ENCODE measurements around the gene LEP. TPM values are rescaled to one million over a fixed set of nuclear protein-coding genes. Genes with fewer than 3 reads are reported as not detected.
"Not testable (repeated sequence)": the region's sequence is repeated elsewhere in the genome, so short reads cannot be mapped to it uniquely, and the experiment has no call there.

Gene LEP
- total and polyA plus RNA-seq, 2 experiments from 2014 or later: 0.11 to 0.22 TPM

- Histone ChIP-seq H3F3A (ENCODE audit: insufficient read depth) (no peaks in the 10 kb centered on the region), H3K4me1 (ENCODE audit: insufficient read depth) (peaks cover 15% of the 10 kb centered on the region; the same call in 1 of the 2 replicates), H3K27me3 (replicated peaks; ENCODE audit: insufficient read depth) (no peaks in the 10 kb centered on the region), H3K27ac (no peak overlapping the region), H3K36me3 (ENCODE audit: low read depth) (no peaks in the 10 kb centered on the region), H3K79me2 (ENCODE audit: insufficient read depth) (no peaks in the 10 kb centered on the region), H3K9me2 (ENCODE audit: insufficient read depth) (no peaks in the 10 kb centered on the region), H4K20me1 (ENCODE audit: insufficient read depth) (no peaks in the 10 kb centered on the region), H2AFZ (no peak overlapping the region), H3K9ac (no peak overlapping the region), H3K4me3 (no peak overlapping the region), H3K4me2 (ENCODE audit: unreplicated experiment) (no peak overlapping the region), H3K9me3 (ENCODE audit: low read depth) (no peaks in the 10 kb centered on the region)
- TF ChIP-seq EZH2phosphoT487 (IDR thresholded peaks at IDR 0.05; ENCODE audit: insufficient read depth, low read depth) (no peak), EZH2 (IDR thresholded peaks at IDR 0.05; ENCODE audit: insufficient read depth, poor library complexity, severe bottlenecking) (no peak)
- in situ Hi-C loops (cut with MboI): no loop called here
- 61 to 72% methylated on average over 4 of the region's 4 CpGs for WGBS, 2 experiments (ENCODE audit: low coverage in 1 of 2, low lambda C conversion rate in 2 of 2, missing lambda C conversion rate in 2 of 2)
- DNase-seq: no peak
Observed at GRCh38 chr7:128275681-128276080, 34.6 kb downstream of the LEP start.

- no peak for DNase-seq
- Histone ChIP-seq H3K4me1 (ENCODE audit: insufficient read depth) (0 out of 2 replicates have a peak, but pooled peaks cover 7% of the 10 kb centered on the region), H3K27ac (no peak overlapping the region), H3K27me3 (replicated peaks; ENCODE audit: insufficient read depth) (no peaks in the 10 kb centered on the region), H3K9me2 (ENCODE audit: insufficient read depth) (no peaks in the 10 kb centered on the region), H4K20me1 (ENCODE audit: insufficient read depth) (no peaks in the 10 kb centered on the region), H3K36me3 (ENCODE audit: low read depth) (no peaks in the 10 kb centered on the region), H3K4me3 (no peak overlapping the region), H3K79me2 (ENCODE audit: insufficient read depth) (no peaks in the 10 kb centered on the region), H3K4me2 (ENCODE audit: unreplicated experiment) (no peak overlapping the region), H3K9me3 (ENCODE audit: low read depth) (no peaks in the 10 kb centered on the region), H3K9ac (no peak overlapping the region), H3F3A (ENCODE audit: insufficient read depth) (no peaks in the 10 kb centered on the region), H2AFZ (no peak overlapping the region)
- WGBS, 2 experiments (ENCODE audit: low coverage in 1 of 2, low lambda C conversion rate in 2 of 2, missing lambda C conversion rate in 2 of 2): 91 to 94% methylated on average over 1 of the region's 1 CpG
- TF ChIP-seq EZH2 (IDR thresholded peaks at IDR 0.05; ENCODE audit: insufficient read depth, poor library complexity, severe bottlenecking): no peak
- no peak for TF ChIP-seq EZH2phosphoT487 (IDR thresholded peaks at IDR 0.05; ENCODE audit: insufficient read depth, low read depth)
- in situ Hi-C loops (cut with MboI): no loop called here
Observed at GRCh38 chr7:128278366-128278765, 37.3 kb downstream of the LEP start.

GRCh38 chr7:128279124-128279713 lies 38.1 kb downstream of the LEP start:
- 0 out of 2 replicates have a peak, but pooled peaks cover 7% of the 10 kb centered on the region for H3K4me1 ChIP-seq (ENCODE audit: insufficient read depth)
- no peak for TF ChIP-seq EZH2 (IDR thresholded peaks at IDR 0.05; ENCODE audit: insufficient read depth, poor library complexity, severe bottlenecking)
- TF ChIP-seq EZH2phosphoT487 (IDR thresholded peaks at IDR 0.05; ENCODE audit: insufficient read depth, low read depth): no peak
- no peak overlapping the region for H3K27ac ChIP-seq
- H2AFZ ChIP-seq: no peak overlapping the region
- no peak overlapping the region for H3K9ac ChIP-seq
- H3K4me2 ChIP-seq (ENCODE audit: unreplicated experiment): no peak overlapping the region
- H3K36me3 ChIP-seq (ENCODE audit: low read depth): no peaks in the 10 kb centered on the region
- H4K20me1 ChIP-seq (ENCODE audit: insufficient read depth): no peaks in the 10 kb centered on the region
- H3F3A ChIP-seq (ENCODE audit: insufficient read depth): no peaks in the 10 kb centered on the region
- no peaks in the 10 kb centered on the region for H3K79me2 ChIP-seq (ENCODE audit: insufficient read depth)
- 90 to 91% methylated on average over 6 of the region's 6 CpGs for WGBS, 2 experiments (ENCODE audit: low coverage in 1 of 2, low lambda C conversion rate in 2 of 2, missing lambda C conversion rate in 2 of 2)
- no peaks in the 10 kb centered on the region for H3K9me2 ChIP-seq (ENCODE audit: insufficient read depth)
- no peaks in the 10 kb centered on the region for H3K9me3 ChIP-seq (ENCODE audit: low read depth)
- no peak for DNase-seq
- H3K27me3 ChIP-seq (replicated peaks; ENCODE audit: insufficient read depth): no peaks in the 10 kb centered on the region
- in situ Hi-C loops (cut with MboI): no loop called here
- no peak overlapping the region for H3K4me3 ChIP-seq

- 26 to 29% methylated on average over 1 of the region's 1 CpG for WGBS, 2 experiments (ENCODE audit: low coverage in 1 of 2, low lambda C conversion rate in 2 of 2, missing lambda C conversion rate in 2 of 2)
- H3K27ac ChIP-seq; H3K79me2 ChIP-seq (ENCODE audit: insufficient read depth); H4K20me1 ChIP-seq (ENCODE audit: insufficient read depth); H3K9me2 ChIP-seq (ENCODE audit: insufficient read depth); H3K9me3 ChIP-seq (ENCODE audit: low read depth); DNase-seq; H3K4me3 ChIP-seq; in situ Hi-C loops (cut with MboI); H3K27me3 ChIP-seq (replicated peaks; ENCODE audit: insufficient read depth); H3K36me3 ChIP-seq (ENCODE audit: low read depth); H3F3A ChIP-seq (ENCODE audit: insufficient read depth); H2AFZ ChIP-seq; H3K4me1 ChIP-seq (ENCODE audit: insufficient read depth); H3K4me2 ChIP-seq (ENCODE audit: unreplicated experiment); H3K9ac ChIP-seq: not testable (repeated sequence)
Observed at GRCh38 chr7:128280451-128280850, 39.4 kb downstream of the LEP start.
